ENCODE data around the gene TRAIP. TPM values are rescaled to one million over a fixed set of nuclear protein-coding genes. Genes with fewer than 3 reads are reported as not detected.

Gene TRAIP
- total RNA-seq, 4 donors from 2014 or later: 1.0 to 1.8 (median 1.6) TPM; not detected in 1

- DNase-seq (ENCODE audit: low spot score) (no peak), ATAC-seq (ENCODE audit: low FRiP score) (no peak)
- no peak for TF ChIP-seq CTCF (IDR thresholded peaks at IDR 0.05)
Measured at GRCh38 chr3:49865198-49865784, 8.9 kb upstream of the TRAIP start.

GRCh38 chr3:49864505-49864904, 8.1 kb upstream of the TRAIP start:
- ATAC-seq (ENCODE audit: low FRiP score) (no peak), DNase-seq (ENCODE audit: low spot score) (no peak)
- no peak for TF ChIP-seq CTCF (IDR thresholded peaks at IDR 0.05)

GRCh38 chr3:49859576-49860305, 3.4 kb upstream of the TRAIP start:
- no peak for DNase-seq (ENCODE audit: low spot score)

GRCh38 chr3:49855662-49856061, 702 bp downstream of the TRAIP start:
- no peak for ATAC-seq (ENCODE audit: low FRiP score)
- TF ChIP-seq CTCF (IDR thresholded peaks at IDR 0.05): no peak

More at GRCh38 chr3:49859576-49860305, 3.4 kb upstream of the TRAIP start:
- ATAC-seq (ENCODE audit: low FRiP score): no peak
- no peak for TF ChIP-seq CTCF (IDR thresholded peaks at IDR 0.05)

GRCh38 chr3:49845694-49846093, 10.7 kb downstream of the TRAIP start:
- no peak for TF ChIP-seq CTCF (IDR thresholded peaks at IDR 0.05)

More at GRCh38 chr3:49855662-49856061, 702 bp downstream of the TRAIP start:
- no peak for DNase-seq (ENCODE audit: low spot score)

GRCh38 chr3:49844464-49845183, 11.7 kb downstream of the TRAIP start:
- TF ChIP-seq CTCF (IDR thresholded peaks at IDR 0.05): no peak
- ATAC-seq (ENCODE audit: low FRiP score) (no peak), DNase-seq (ENCODE audit: low spot score) (no peak)

More at GRCh38 chr3:49845694-49846093, 10.7 kb downstream of the TRAIP start:
- ATAC-seq (ENCODE audit: low FRiP score) (no peak), DNase-seq (ENCODE audit: low spot score) (no peak)
